ENCODE measurements around the gene AMPD2. TPM values are rescaled to one million over a fixed set of nuclear protein-coding genes. Genes with fewer than 3 reads are reported as not detected.
A peak's percentile ranks its signal among the peaks of the same experiment; 100 is the strongest.

Gene AMPD2
- total RNA-seq, 1 donor from 2014 or later = 49.3 TPM

GRCh38 chr1:109625176-109625575, 5.5 kb downstream of the AMPD2 start:
- Mint-ChIP-seq H3K27me3 (ENCODE audit: unreplicated experiment) (peaks cover 7% of the 10 kb centered on the region), H3K4me3 (ENCODE audit: unreplicated experiment) (peak overlapping the region; percentile 55), H3K4me1 (ENCODE audit: low read depth, unreplicated experiment) (peaks cover 19% of the 10 kb centered on the region), H3K9me3 (ENCODE audit: unreplicated experiment) (peaks cover 7% of the 10 kb centered on the region), H3K36me3 (ENCODE audit: unreplicated experiment) (no peaks in the 10 kb centered on the region), H3K27ac (ENCODE audit: unreplicated experiment) (no peak overlapping the region)
- TF ChIP-seq, protein P1, sequence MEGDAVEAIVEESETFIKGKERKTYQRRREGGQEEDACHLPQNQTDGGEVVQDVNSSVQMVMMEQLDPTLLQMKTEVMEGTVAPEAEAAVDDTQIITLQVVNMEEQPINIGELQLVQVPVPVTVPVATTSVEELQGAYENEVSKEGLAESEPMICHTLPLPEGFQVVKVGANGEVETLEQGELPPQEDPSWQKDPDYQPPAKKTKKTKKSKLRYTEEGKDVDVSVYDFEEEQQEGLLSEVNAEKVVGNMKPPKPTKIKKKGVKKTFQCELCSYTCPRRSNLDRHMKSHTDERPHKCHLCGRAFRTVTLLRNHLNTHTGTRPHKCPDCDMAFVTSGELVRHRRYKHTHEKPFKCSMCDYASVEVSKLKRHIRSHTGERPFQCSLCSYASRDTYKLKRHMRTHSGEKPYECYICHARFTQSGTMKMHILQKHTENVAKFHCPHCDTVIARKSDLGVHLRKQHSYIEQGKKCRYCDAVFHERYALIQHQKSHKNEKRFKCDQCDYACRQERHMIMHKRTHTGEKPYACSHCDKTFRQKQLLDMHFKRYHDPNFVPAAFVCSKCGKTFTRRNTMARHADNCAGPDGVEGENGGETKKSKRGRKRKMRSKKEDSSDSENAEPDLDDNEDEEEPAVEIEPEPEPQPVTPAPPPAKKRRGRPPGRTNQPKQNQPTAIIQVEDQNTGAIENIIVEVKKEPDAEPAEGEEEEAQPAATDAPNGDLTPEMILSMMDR (IDR thresholded peaks at IDR 0.05; ENCODE audit: partially characterized antibody, unreplicated experiment) = no peak
- no peak for DNase-seq

DNA sequence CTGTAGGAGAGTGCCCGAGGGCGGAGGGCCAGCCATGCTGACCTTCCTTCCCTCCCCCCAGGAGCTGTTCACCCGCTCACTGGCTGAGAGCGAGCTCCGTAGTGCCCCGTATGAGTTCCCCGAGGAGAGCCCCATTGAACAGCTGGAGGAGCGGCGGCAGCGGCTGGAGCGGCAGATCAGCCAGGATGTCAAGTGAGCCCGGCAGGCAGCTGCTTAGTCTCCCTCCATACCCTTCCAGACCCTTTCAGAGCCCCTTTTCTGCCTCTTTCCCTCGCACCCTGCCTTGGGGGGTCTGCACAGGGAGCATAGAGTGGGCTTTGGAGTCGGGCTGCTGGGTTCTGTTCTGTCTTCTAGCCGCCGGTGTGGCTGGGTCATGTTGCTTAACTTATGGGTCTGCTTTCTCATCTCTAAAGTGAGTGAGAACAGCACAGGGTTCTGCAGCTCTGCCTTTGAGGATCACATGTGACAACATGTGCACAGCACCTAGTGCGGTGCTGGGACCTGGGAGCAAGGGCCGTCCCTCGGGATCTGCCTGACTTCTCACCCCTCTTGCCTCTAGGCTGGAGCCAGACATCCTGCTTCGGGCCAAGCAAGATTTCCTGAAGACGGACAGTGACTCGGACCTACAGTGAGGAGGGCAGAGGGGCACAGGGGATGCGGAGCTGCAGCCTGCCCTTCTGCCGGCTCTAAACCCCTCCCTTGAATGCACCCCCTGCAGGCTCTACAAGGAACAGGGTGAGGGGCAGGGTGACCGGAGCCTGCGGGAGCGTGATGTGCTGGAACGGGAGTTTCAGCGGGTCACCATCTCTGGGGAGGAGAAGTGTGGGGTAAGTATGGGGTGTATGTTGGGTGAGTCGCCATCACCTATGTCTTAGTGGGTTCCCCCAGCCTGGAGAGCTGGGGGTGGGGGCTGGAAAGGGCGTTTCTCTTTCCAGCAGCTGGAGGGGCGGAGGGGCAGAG, 6.2 kb downstream of the AMPD2 start:
- peak overlapping the region; percentile 55 for H3K4me3 Mint-ChIP-seq (ENCODE audit: unreplicated experiment)
- DNase-seq = peak; percentile 55
- H3K9me3 Mint-ChIP-seq (ENCODE audit: unreplicated experiment) = peaks cover 7% of the 10 kb centered on the region

GRCh38 chr1:109626682-109627408, 7.2 kb downstream of the AMPD2 start:
- no peaks in the 10 kb centered on the region for H3K36me3 Mint-ChIP-seq (ENCODE audit: unreplicated experiment)
- TF ChIP-seq, protein P1 (IDR thresholded peaks at IDR 0.05; ENCODE audit: partially characterized antibody, unreplicated experiment) = no peak
- no peak for DNase-seq
- peaks cover 9% of the 10 kb centered on the region for H3K9me3 Mint-ChIP-seq (ENCODE audit: unreplicated experiment)
- no peak overlapping the region for H3K4me3 Mint-ChIP-seq (ENCODE audit: unreplicated experiment)
- H3K27me3 Mint-ChIP-seq (ENCODE audit: unreplicated experiment) = peaks cover 7% of the 10 kb centered on the region
- H3K27ac Mint-ChIP-seq (ENCODE audit: unreplicated experiment) = no peak overlapping the region
- peaks cover 16% of the 10 kb centered on the region for H3K4me1 Mint-ChIP-seq (ENCODE audit: low read depth, unreplicated experiment)

More for the DNA sequence above, 6.2 kb downstream of the AMPD2 start:
- H3K4me1 Mint-ChIP-seq (ENCODE audit: low read depth, unreplicated experiment) = peaks cover 19% of the 10 kb centered on the region
- H3K27me3 Mint-ChIP-seq (ENCODE audit: unreplicated experiment) = peaks cover 7% of the 10 kb centered on the region
- TF ChIP-seq, protein P1 (IDR thresholded peaks at IDR 0.05; ENCODE audit: partially characterized antibody, unreplicated experiment) = no peak
- H3K27ac Mint-ChIP-seq (ENCODE audit: unreplicated experiment) = peak overlapping the region; percentile 52
- no peaks in the 10 kb centered on the region for H3K36me3 Mint-ChIP-seq (ENCODE audit: unreplicated experiment)

DNA sequence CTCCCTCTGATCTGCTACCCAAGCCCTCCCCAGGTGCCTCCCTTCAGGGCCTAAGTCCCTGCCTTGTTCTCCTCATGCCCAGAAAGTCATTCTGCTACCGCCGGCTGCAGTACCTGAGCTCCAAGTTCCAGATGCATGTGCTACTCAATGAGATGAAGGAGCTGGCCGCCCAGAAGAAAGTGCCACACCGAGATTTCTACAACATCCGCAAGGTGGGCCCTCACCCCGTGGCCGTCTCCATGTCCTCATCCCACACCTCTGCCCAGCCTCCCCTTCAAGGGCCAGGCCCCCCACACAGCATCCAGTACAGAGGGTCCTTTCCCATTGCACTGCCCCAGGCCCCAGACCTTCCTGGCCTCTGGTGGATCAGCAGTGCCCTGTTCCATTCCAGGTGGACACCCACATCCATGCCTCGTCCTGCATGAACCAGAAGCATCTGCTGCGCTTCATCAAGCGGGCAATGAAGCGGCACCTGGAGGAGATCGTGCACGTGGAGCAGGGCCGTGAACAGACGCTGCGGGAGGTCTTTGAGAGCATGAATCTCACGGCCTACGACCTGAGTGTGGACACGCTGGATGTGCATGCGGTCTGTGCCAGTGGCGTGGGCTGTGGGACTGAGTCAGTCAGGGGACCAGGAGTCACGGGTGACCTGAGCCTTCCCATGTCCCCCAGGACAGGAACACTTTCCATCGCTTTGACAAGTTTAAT, 8.2 kb downstream of the AMPD2 start:
- no peak overlapping the region for H3K4me3 Mint-ChIP-seq (ENCODE audit: unreplicated experiment)

More for the DNA sequence above, 8.2 kb downstream of the AMPD2 start:
- DNase-seq = no peak
- Mint-ChIP-seq H3K36me3 (ENCODE audit: unreplicated experiment) (no peaks in the 10 kb centered on the region), H3K4me1 (ENCODE audit: low read depth, unreplicated experiment) (peaks cover 18% of the 10 kb centered on the region), H3K27me3 (ENCODE audit: unreplicated experiment) (peaks cover 10% of the 10 kb centered on the region), H3K27ac (ENCODE audit: unreplicated experiment) (no peak overlapping the region), H3K9me3 (ENCODE audit: unreplicated experiment) (peaks cover 8% of the 10 kb centered on the region)
- TF ChIP-seq, protein P1 (IDR thresholded peaks at IDR 0.05; ENCODE audit: partially characterized antibody, unreplicated experiment) = no peak

Measured in glutamatergic neuron (in vitro differentiated cells).